RKO (cell line): ENCODE measurements around the gene CCL5.
A peak's percentile ranks its signal among the peaks of the same experiment; 100 is the strongest.

Experiments
- DNase-seq: peaks from one replicate; pipeline ENCODE4 v3.0.0-alpha.2; 2016; ENCODE audit warnings: low spot score

CCL5 gene

DNA sequence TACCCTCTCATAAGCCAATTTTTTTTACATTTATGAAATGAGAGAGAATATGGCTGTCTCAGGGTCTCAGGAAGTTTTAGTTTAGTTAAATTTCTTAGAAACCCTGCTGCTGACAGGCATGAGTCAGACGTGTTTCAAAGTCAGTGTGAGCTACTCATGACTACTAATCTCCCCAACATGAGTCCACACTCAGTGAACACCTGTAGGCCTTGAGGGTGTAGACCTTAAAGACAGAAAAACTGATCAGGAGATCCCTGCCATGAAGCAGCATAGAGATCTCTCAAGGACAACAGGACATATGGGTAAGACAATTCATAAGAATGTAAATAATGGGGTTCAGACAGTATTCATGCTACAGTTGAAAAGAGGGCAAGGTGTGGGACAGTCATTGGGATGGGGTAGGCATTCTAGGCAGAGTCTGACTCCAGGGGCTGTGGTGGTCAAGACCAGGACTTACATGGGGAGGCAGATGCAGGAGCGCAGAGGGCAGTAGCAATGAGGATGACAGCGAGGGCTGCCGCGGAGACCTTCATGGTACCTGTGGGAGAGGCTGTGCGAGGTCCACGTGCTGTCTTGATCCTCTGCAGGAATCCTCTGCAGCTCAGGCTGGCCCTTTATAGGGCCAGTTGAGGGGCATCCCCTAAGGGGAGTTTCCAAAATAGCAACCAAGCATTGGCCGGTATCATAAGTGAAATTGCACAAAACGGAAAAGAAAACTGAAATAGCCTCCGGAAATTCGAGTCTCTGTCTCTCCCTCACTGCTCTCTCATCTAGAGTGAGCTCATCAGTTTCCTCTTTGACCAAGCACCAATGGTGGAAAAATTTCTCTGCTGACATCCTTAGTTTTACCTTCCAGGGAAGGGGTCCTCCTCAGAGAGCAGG is at the start of gene CCL5:
TSS of gene CCL5 (minus strand) at position 588 of the 882 bp plus-strand sequence.
- peak; percentile 49 for DNase-seq

DNA sequence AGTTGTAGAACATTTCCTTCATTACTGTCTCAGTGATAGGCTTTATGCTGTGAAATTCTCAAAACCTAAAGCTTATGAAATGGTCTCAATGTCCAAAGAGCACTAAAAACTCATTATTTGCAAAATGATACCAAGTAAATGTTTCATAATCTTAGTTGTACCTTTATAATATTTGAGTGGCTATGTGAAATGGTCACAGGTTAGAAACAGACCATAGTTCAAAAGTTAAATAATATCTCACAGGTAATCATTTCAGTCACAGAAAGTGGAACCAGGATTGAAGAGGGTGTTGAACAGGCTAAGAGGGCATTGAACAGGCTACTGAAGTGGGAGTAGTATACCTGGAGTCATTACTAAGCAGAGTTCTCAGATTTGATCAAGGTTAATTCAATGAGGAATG is 47.6 kb upstream of the CCL5 start:
- DNase-seq = no peak

DNA sequence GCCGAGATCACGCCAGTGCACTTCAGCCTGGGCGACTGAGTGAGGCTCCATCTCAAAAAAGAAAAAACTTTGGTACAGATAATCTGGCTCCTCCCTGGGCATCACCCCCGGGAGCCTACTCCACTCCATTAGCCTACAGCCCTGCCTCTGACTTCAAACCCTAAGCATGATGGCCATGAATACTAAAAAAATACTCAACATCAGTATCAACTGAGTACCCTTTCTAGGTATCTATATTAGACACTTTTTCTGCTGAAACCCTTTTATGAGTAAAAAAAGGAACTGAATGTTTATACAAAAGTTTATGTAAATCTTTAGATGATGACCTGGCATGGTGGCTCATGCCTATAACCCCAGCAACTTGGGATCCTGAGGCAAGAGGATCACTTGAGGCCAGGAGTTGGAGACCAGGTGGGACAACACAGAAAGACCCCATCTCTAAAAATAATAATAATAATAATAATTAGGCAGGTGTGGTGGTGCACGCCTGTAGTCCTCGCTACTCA is 43.5 kb upstream of the CCL5 start:
- no peak for DNase-seq

- no peak for DNase-seq
Measured at GRCh38 chr17:35920229-35920628, 40.1 kb upstream of the CCL5 start.

DNA sequence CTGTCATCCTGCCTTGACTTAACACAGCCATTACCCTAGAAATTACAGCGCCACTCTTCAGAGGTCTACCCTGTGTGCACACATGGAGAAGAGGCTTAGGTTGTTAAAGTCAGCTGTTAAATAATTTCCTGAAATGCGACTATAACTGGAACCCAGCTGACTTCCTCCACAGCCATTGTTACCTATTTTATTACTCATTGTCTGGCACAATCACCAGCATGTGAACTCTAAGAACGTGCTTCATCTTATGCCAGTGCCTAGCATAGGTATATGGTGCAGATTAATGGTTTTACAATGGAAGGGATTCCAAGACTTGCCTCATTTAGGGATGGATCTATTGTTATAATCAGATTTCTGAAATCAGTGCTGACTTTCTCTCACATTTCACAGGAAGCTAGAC is 38.5 kb upstream of the CCL5 start:
- DNase-seq = no peak

GRCh38 chr17:35917519-35918213 is 37.5 kb upstream of the CCL5 start:
- no peak for DNase-seq

- no peak for DNase-seq
Measured at GRCh38 chr17:35915153-35915964, 35.2 kb upstream of the CCL5 start.

GRCh38 chr17:35914354-35914753 is 34.2 kb upstream of the CCL5 start:
- no peak for DNase-seq

GRCh38 chr17:35913609-35914008 is 33.4 kb upstream of the CCL5 start:
- DNase-seq = no peak

DNA sequence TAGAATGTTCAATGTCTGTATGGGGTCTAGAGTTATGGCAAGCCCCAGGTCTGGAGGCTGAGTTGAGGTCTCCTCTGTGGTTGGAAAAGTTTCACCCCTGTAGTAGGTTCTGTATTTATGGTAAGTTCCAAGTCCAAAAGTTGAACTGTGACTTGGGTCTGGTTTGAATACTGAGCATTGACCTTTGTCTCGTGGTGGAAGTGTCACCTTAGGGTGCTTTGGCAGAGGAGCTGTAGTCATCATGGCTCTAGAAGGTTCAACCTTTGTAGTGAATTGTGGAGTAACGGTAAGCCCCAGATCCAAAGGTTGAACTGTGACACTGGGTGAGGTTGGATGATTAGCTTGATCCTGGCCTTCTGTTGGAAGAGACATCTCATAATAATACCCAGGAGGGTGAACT is 32.8 kb upstream of the CCL5 start:
- DNase-seq = no peak

- DNase-seq = no peak
Measured at GRCh38 chr17:35912339-35912912, 32.3 kb upstream of the CCL5 start.

DNA sequence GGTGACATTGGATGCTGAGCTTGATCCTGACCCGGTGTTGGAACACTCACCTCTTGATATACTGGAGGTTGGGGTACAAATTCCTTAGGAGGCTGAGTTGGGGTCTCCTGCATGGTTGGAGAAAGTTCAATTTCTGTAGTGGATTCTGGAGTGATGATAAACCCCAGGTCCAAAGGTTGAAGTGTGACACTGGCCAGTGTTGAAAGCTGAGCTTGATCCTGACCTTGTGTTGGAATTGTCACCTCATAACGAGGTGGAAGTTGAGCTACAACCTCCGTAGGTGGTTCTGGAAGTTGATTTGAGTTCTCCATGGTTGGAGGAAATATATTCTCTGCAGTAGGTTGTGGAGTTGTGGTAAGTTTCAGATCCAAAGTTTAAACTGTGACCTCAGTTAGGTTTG is 29.2 kb upstream of the CCL5 start:
- no peak for DNase-seq

DNA sequence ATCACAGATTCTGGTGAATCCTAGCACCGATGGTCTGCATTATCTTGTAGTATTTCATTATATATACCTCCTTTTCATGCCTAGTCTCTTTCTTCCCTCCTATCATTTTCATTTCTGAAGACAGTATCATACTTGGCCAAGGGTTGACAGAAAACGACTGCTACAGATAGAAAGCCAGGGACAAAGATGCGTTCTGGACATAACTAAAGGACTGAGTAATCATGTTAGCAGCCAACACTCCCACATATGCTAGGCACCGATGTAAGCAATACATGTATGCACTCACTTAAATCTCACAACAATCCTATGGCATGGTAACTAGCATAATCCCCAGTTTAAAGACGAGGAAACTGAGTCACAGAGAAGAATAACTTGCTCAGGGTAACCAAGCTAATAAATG is 27.5 kb upstream of the CCL5 start:
- DNase-seq = no peak

- DNase-seq = no peak
Measured at GRCh38 chr17:35906926-35907637, 26.9 kb upstream of the CCL5 start.

- DNase-seq = no peak
Measured at GRCh38 chr17:35906191-35906925, 26.2 kb upstream of the CCL5 start.

DNA sequence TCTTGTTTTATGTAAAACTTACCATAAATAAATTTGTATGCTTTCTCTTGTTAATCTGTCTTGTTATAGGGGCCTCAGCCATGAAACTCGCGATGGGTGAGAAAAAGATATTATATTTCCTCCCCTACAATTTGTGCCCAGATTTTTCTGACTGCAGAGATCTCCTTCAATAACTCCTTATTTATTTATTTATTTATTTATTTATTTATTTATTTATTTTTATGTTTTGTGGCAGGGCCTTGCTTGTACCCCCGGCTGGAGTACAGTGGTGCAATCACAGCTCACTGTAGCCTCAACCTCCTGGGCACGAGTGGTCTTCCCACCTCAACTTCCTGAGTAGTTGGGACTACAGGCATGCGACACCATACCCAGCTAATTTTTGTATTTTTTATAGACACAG is 23.3 kb upstream of the CCL5 start:
- DNase-seq = no peak

- no peak for DNase-seq
Measured at GRCh38 chr17:35901631-35902175, 21.5 kb upstream of the CCL5 start.

- no peak for DNase-seq
Measured at GRCh38 chr17:35900708-35901480, 20.7 kb upstream of the CCL5 start.

GRCh38 chr17:35900280-35900679 is 20.1 kb upstream of the CCL5 start:
- no peak for DNase-seq
